Measurements from ENCODE around the gene MTHFD1L. TPM values are rescaled to one million over a fixed set of nuclear protein-coding genes. Genes with fewer than 3 reads are reported as not detected.

MTHFD1L gene
- total RNA-seq, 2 donors from 2014 or later: 3.1 to 18.7 TPM

GRCh38 chr6:150930841-150931240 is 65.3 kb downstream of the MTHFD1L start:
- 63% methylated on average over 1 of the region's 1 CpG for WGBS
- TF ChIP-seq POLR2AphosphoS5 (IDR thresholded peaks at IDR 0.05): no peak
- no peak overlapping the region for H3K27ac ChIP-seq
- no peak overlapping the region for H3K4me3 ChIP-seq
- H3K4me1 ChIP-seq (replicated peaks): no peaks in the 10 kb centered on the region
- H3K27me3 ChIP-seq (replicated peaks; ENCODE audit: insufficient read depth): no peaks in the 10 kb centered on the region
- no peaks in the 10 kb centered on the region for H3K9me3 ChIP-seq
- intact Hi-C loops (cut with DNase I): no loop called here
- H3K36me3 ChIP-seq: no peaks in the 10 kb centered on the region
- DNase-seq (ENCODE audit: low spot score): no peak

- intact Hi-C loops (cut with DNase I): no loop called here
Observed at GRCh38 chr6:150931405-150931804, 65.9 kb downstream of the MTHFD1L start.

GRCh38 chr6:150932996-150933395 is 67.5 kb downstream of the MTHFD1L start:
- DNase-seq (ENCODE audit: low spot score): no peak
- intact Hi-C loops (cut with DNase I): no loop called here

More at GRCh38 chr6:150931405-150931804, 65.9 kb downstream of the MTHFD1L start:
- H3K27ac ChIP-seq: no peak overlapping the region
- H3K36me3 ChIP-seq: no peaks in the 10 kb centered on the region
- no peaks in the 10 kb centered on the region for H3K27me3 ChIP-seq (replicated peaks; ENCODE audit: insufficient read depth)
- TF ChIP-seq POLR2AphosphoS5 (IDR thresholded peaks at IDR 0.05): no peak
- TF ChIP-seq CTCF (IDR thresholded peaks at IDR 0.05): no peak
- no peak for TF ChIP-seq POLR2A (IDR thresholded peaks at IDR 0.05)
- no peak for DNase-seq (ENCODE audit: low spot score)
- H3K4me1 ChIP-seq (replicated peaks): no peaks in the 10 kb centered on the region
- H3K9me3 ChIP-seq: no peaks in the 10 kb centered on the region
- 38% methylated on average over 1 of the region's 1 CpG for WGBS
- H3K4me3 ChIP-seq: no peak overlapping the region

GRCh38 chr6:150934380-150934779 is 68.9 kb downstream of the MTHFD1L start:
- 91% methylated on average over 4 of the region's 4 CpGs for WGBS
- no peaks in the 10 kb centered on the region for H3K4me1 ChIP-seq (replicated peaks)
- no peaks in the 10 kb centered on the region for H3K27me3 ChIP-seq (replicated peaks; ENCODE audit: insufficient read depth)
- H3K36me3 ChIP-seq: no peaks in the 10 kb centered on the region
- no peak for DNase-seq (ENCODE audit: low spot score)
- no peak overlapping the region for H3K27ac ChIP-seq
- H3K4me3 ChIP-seq: no peak overlapping the region
- TF ChIP-seq POLR2A (IDR thresholded peaks at IDR 0.05) (no peak), POLR2AphosphoS5 (IDR thresholded peaks at IDR 0.05) (no peak), CTCF (IDR thresholded peaks at IDR 0.05) (no peak)
- intact Hi-C loops (cut with DNase I): no loop called here
- no peaks in the 10 kb centered on the region for H3K9me3 ChIP-seq

More at GRCh38 chr6:150932996-150933395, 67.5 kb downstream of the MTHFD1L start:
- TF ChIP-seq CTCF (IDR thresholded peaks at IDR 0.05) (no peak), POLR2AphosphoS5 (IDR thresholded peaks at IDR 0.05) (no peak), POLR2A (IDR thresholded peaks at IDR 0.05) (no peak)
- H3K27me3 ChIP-seq (replicated peaks; ENCODE audit: insufficient read depth): no peaks in the 10 kb centered on the region
- no peak overlapping the region for H3K4me3 ChIP-seq
- H3K36me3 ChIP-seq: no peaks in the 10 kb centered on the region
- no peak overlapping the region for H3K27ac ChIP-seq
- H3K4me1 ChIP-seq (replicated peaks): no peaks in the 10 kb centered on the region
- WGBS: 63% methylated on average over 3 of the region's 3 CpGs
- no peaks in the 10 kb centered on the region for H3K9me3 ChIP-seq

GRCh38 chr6:150936021-150936555 is 70.6 kb downstream of the MTHFD1L start:
- 97% methylated on average over 2 of the region's 2 CpGs for WGBS
- TF ChIP-seq CTCF (IDR thresholded peaks at IDR 0.05) (no peak), POLR2AphosphoS5 (IDR thresholded peaks at IDR 0.05) (no peak), POLR2A (IDR thresholded peaks at IDR 0.05) (no peak)
- no peak for DNase-seq (ENCODE audit: low spot score)

More at GRCh38 chr6:150936021-150936555, 70.6 kb downstream of the MTHFD1L start:
- H3K27me3 ChIP-seq (replicated peaks; ENCODE audit: insufficient read depth): no peaks in the 10 kb centered on the region
- intact Hi-C loops (cut with DNase I): no loop called here
- no peak overlapping the region for H3K4me3 ChIP-seq
- H3K4me1 ChIP-seq (replicated peaks): no peaks in the 10 kb centered on the region
- H3K9me3 ChIP-seq: no peaks in the 10 kb centered on the region
- H3K36me3 ChIP-seq: no peaks in the 10 kb centered on the region
- H3K27ac ChIP-seq: no peak overlapping the region
